ENCODE measurements around the gene ALDH4A1. TPM values are rescaled to one million over a fixed set of nuclear protein-coding genes. Genes with fewer than 3 reads are reported as not detected.
A peak's percentile ranks its signal among the peaks of the same experiment; 100 is the strongest.
"Not testable (repeated sequence)": the region's sequence is repeated elsewhere in the genome, so short reads cannot be mapped to it uniquely, and the experiment has no call there.

Gene ALDH4A1
- total and polyA plus RNA-seq, 5 donors = 22.2 to 35.5 (median 24.2) TPM

- Histone ChIP-seq H3K27ac (ENCODE audit: low read length) (no peak overlapping the region), H3K4me1 (ENCODE audit: control insufficient read depth, insufficient read depth, low read length) (peaks cover 2% of the 10 kb centered on the region), H3K4me3 (ENCODE audit: low read length) (no peak overlapping the region), H3K27me3 (ENCODE audit: control insufficient read depth, insufficient read depth) (no peaks in the 10 kb centered on the region), H3K9me3 (ENCODE audit: control insufficient read depth, low read length) (no peaks in the 10 kb centered on the region)
- ATAC-seq (no peak), DNase-seq (no peak)
- intact Hi-C loops (cut with DNase I) = no loop called here
- 93% methylated on average over 7 of the region's 7 CpGs for WGBS
These were observed 9.2 kb downstream of the ALDH4A1 start for GRCh38 chr1:18893120-18893519.

GRCh38 chr1:18891858-18892257 is 10.5 kb downstream of the ALDH4A1 start:
- intact Hi-C loops (cut with DNase I); H3K4me3 ChIP-seq (ENCODE audit: low read length); DNase-seq; H3K27me3 ChIP-seq (ENCODE audit: control insufficient read depth, insufficient read depth); H3K9me3 ChIP-seq (ENCODE audit: control insufficient read depth, low read length); ATAC-seq; H3K27ac ChIP-seq (ENCODE audit: low read length); H3K4me1 ChIP-seq (ENCODE audit: control insufficient read depth, insufficient read depth, low read length): not testable (repeated sequence)
- WGBS = 73% methylated on average over 7 of the region's 7 CpGs

GRCh38 chr1:18891426-18891780 is 11.0 kb downstream of the ALDH4A1 start:
- DNase-seq = no peak
- Histone ChIP-seq H3K27ac (ENCODE audit: low read length) (no peak overlapping the region), H3K4me1 (ENCODE audit: control insufficient read depth, insufficient read depth, low read length) (peaks cover 2% of the 10 kb centered on the region), H3K4me3 (ENCODE audit: low read length) (no peak overlapping the region), H3K27me3 (ENCODE audit: control insufficient read depth, insufficient read depth) (no peaks in the 10 kb centered on the region), H3K9me3 (ENCODE audit: control insufficient read depth, low read length) (no peaks in the 10 kb centered on the region)
- 85% methylated on average over 7 of the region's 7 CpGs for WGBS
- ATAC-seq = no peak
- intact Hi-C loops (cut with DNase I) = no loop called here

- H3K4me1 ChIP-seq (ENCODE audit: control insufficient read depth, insufficient read depth, low read length) = peaks cover 2% of the 10 kb centered on the region
- WGBS = 62% methylated on average over 6 of the region's 6 CpGs
- peak in 1 of 2 donors; percentile 65 for ATAC-seq
- no peak for DNase-seq
- intact Hi-C loops (cut with DNase I) = no loop called here
- H3K27ac ChIP-seq (ENCODE audit: low read length) = no peak overlapping the region
- H3K27me3 ChIP-seq (ENCODE audit: control insufficient read depth, insufficient read depth) = no peaks in the 10 kb centered on the region
- no peaks in the 10 kb centered on the region for H3K9me3 ChIP-seq (ENCODE audit: control insufficient read depth, low read length)
- no peak overlapping the region for H3K4me3 ChIP-seq (ENCODE audit: low read length)
These were observed 11.5 kb downstream of the ALDH4A1 start for GRCh38 chr1:18890706-18891425.

- Histone ChIP-seq H3K9me3 (ENCODE audit: control insufficient read depth, low read length) (no peaks in the 10 kb centered on the region), H3K4me1 (ENCODE audit: control insufficient read depth, insufficient read depth, low read length) (peaks cover 2% of the 10 kb centered on the region), H3K27me3 (ENCODE audit: control insufficient read depth, insufficient read depth) (no peaks in the 10 kb centered on the region), H3K27ac (ENCODE audit: low read length) (no peak overlapping the region), H3K4me3 (ENCODE audit: low read length) (no peak overlapping the region)
- DNase-seq = no peak
- WGBS = 98% methylated on average over 1 of the region's 1 CpG
- ATAC-seq = no peak
- intact Hi-C loops (cut with DNase I) = no loop called here
These were observed 16.4 kb downstream of the ALDH4A1 start for GRCh38 chr1:18886003-18886335.

- intact Hi-C loops (cut with DNase I) = no loop called here
These were observed 16.9 kb downstream of the ALDH4A1 start for GRCh38 chr1:18885311-18886002.

GRCh38 chr1:18884727-18885126 is 17.6 kb downstream of the ALDH4A1 start:
- DNase-seq = peak in 2 of 3 donors; percentile 9 to 18
- WGBS = 83% methylated on average over 6 of the region's 6 CpGs
- no peak overlapping the region for H3K4me3 ChIP-seq (ENCODE audit: low read length)
- H3K9me3 ChIP-seq (ENCODE audit: control insufficient read depth, low read length) = no peaks in the 10 kb centered on the region
- ATAC-seq = no peak
- intact Hi-C loops (cut with DNase I) = no loop called here
- no peaks in the 10 kb centered on the region for H3K4me1 ChIP-seq (ENCODE audit: control insufficient read depth, insufficient read depth, low read length)
- H3K27me3 ChIP-seq (ENCODE audit: control insufficient read depth, insufficient read depth) = no peaks in the 10 kb centered on the region
- no peak overlapping the region for H3K27ac ChIP-seq (ENCODE audit: low read length)

More at GRCh38 chr1:18885311-18886002, 16.9 kb downstream of the ALDH4A1 start:
- Histone ChIP-seq H3K4me3 (ENCODE audit: low read length) (no peak overlapping the region), H3K27me3 (ENCODE audit: control insufficient read depth, insufficient read depth) (no peaks in the 10 kb centered on the region), H3K27ac (ENCODE audit: low read length) (no peak overlapping the region), H3K4me1 (ENCODE audit: control insufficient read depth, insufficient read depth, low read length) (no peaks in the 10 kb centered on the region), H3K9me3 (ENCODE audit: control insufficient read depth, low read length) (no peaks in the 10 kb centered on the region)
- ATAC-seq (no peak), DNase-seq (peak in 1 of 3 donors; percentile 28)
- WGBS = 91% methylated on average over 17 of the region's 17 CpGs

- intact Hi-C loops (cut with DNase I) = no loop called here
- WGBS = 57% methylated on average over 4 of the region's 4 CpGs
- Histone ChIP-seq H3K4me1 (ENCODE audit: control insufficient read depth, insufficient read depth, low read length) (no peaks in the 10 kb centered on the region), H3K27me3 (ENCODE audit: control insufficient read depth, insufficient read depth) (no peaks in the 10 kb centered on the region), H3K27ac (ENCODE audit: low read length) (no peak overlapping the region), H3K4me3 (ENCODE audit: low read length) (no peak overlapping the region), H3K9me3 (ENCODE audit: control insufficient read depth, low read length) (no peaks in the 10 kb centered on the region)
- DNase-seq (no peak), ATAC-seq (no peak)
These were observed 18.0 kb downstream of the ALDH4A1 start for GRCh38 chr1:18884419-18884717.

GRCh38 chr1:18883636-18884418 is 18.5 kb downstream of the ALDH4A1 start:
- 45% methylated on average over 14 of the region's 14 CpGs for WGBS
- H3K27ac ChIP-seq (ENCODE audit: low read length) = no peak overlapping the region
- no peak overlapping the region for H3K4me3 ChIP-seq (ENCODE audit: low read length)
- no peaks in the 10 kb centered on the region for H3K27me3 ChIP-seq (ENCODE audit: control insufficient read depth, insufficient read depth)
- ATAC-seq (peak; percentile 46 to 68), DNase-seq (peak; percentile 77 to 92 (median 89))
- H3K9me3 ChIP-seq (ENCODE audit: control insufficient read depth, low read length) = no peaks in the 10 kb centered on the region
- intact Hi-C loops (cut with DNase I) = no loop called here
- no peaks in the 10 kb centered on the region for H3K4me1 ChIP-seq (ENCODE audit: control insufficient read depth, insufficient read depth, low read length)

GRCh38 chr1:18883079-18883478 is 19.3 kb downstream of the ALDH4A1 start:
- intact Hi-C loops (cut with DNase I) = no loop called here
- H3K4me3 ChIP-seq (ENCODE audit: low read length) = no peak overlapping the region
- H3K4me1 ChIP-seq (ENCODE audit: control insufficient read depth, insufficient read depth, low read length) = no peaks in the 10 kb centered on the region
- H3K27me3 ChIP-seq (ENCODE audit: control insufficient read depth, insufficient read depth) = no peaks in the 10 kb centered on the region
- no peak for ATAC-seq
- WGBS = 98% methylated on average over 23 of the region's 23 CpGs
- no peaks in the 10 kb centered on the region for H3K9me3 ChIP-seq (ENCODE audit: control insufficient read depth, low read length)
- H3K27ac ChIP-seq (ENCODE audit: low read length) = no peak overlapping the region
- DNase-seq = no peak

- intact Hi-C loops (cut with DNase I) = no loop called here
- 62% methylated on average over 8 of the region's 8 CpGs for WGBS
- H3K27ac ChIP-seq (ENCODE audit: low read length) = no peak overlapping the region
- ATAC-seq = no peak
- no peaks in the 10 kb centered on the region for H3K4me1 ChIP-seq (ENCODE audit: control insufficient read depth, insufficient read depth, low read length)
- H3K27me3 ChIP-seq (ENCODE audit: control insufficient read depth, insufficient read depth) = no peaks in the 10 kb centered on the region
- no peak overlapping the region for H3K4me3 ChIP-seq (ENCODE audit: low read length)
- H3K9me3 ChIP-seq (ENCODE audit: control insufficient read depth, low read length) = no peaks in the 10 kb centered on the region
- no peak for DNase-seq
These were observed 19.9 kb downstream of the ALDH4A1 start for GRCh38 chr1:18882486-18882885.
